NCI-H345 treated with DMSO at 0.1 percent for 48 hours (cell line): ENCODE results near the gene KDM6A.
A peak's percentile ranks its signal among the peaks of the same experiment; 100 is the strongest.
"Not testable (repeated sequence)": the region's sequence is repeated elsewhere in the genome, so short reads cannot be mapped to it uniquely, and the experiment has no call there.

Experiments
- DNase-seq: peaks from one replicate; lab custom pipeline; 2025; ENCODE audit not compliant: unreplicated experiment; lab: John Stamatoyannopoulos, UW

The KDM6A gene

GRCh38 chrX:45003085-45003484 lies 130.1 kb downstream of the KDM6A start:
- DNase-seq: no peak

GRCh38 chrX:45006002-45006800 lies 133.2 kb downstream of the KDM6A start:
- no peak for DNase-seq

- no peak for DNase-seq
Observed at GRCh38 chrX:45007598-45007997, 134.6 kb downstream of the KDM6A start.

- no peak for DNase-seq
Observed at GRCh38 chrX:45009371-45010000, 136.5 kb downstream of the KDM6A start.

- DNase-seq: no peak
Observed at GRCh38 chrX:45011131-45011530, 138.1 kb downstream of the KDM6A start.

GRCh38 chrX:45011597-45011996 lies 138.6 kb downstream of the KDM6A start:
- no peak for DNase-seq

GRCh38 chrX:45017946-45018345 lies 145.0 kb downstream of the KDM6A start:
- no peak for DNase-seq

GRCh38 chrX:45022150-45022549 lies 149.2 kb downstream of the KDM6A start:
- DNase-seq: no peak

GRCh38 chrX:45024501-45024900 lies 151.5 kb downstream of the KDM6A start:
- DNase-seq: no peak

- no peak for DNase-seq
Observed at GRCh38 chrX:45026036-45026435, 153.0 kb downstream of the KDM6A start.

GRCh38 chrX:45031830-45032378 lies 158.9 kb downstream of the KDM6A start:
- no peak for DNase-seq

- no peak for DNase-seq
Observed at GRCh38 chrX:45035071-45035470, 162.1 kb downstream of the KDM6A start.

GRCh38 chrX:45036161-45036560 lies 163.2 kb downstream of the KDM6A start:
- DNase-seq: no peak

- not testable (repeated sequence) for DNase-seq
Observed at GRCh38 chrX:45040137-45040536, 167.1 kb downstream of the KDM6A start.

GRCh38 chrX:45046417-45046816 lies 173.4 kb downstream of the KDM6A start:
- no peak for DNase-seq

- DNase-seq: no peak
Observed at GRCh38 chrX:45050558-45050957, 177.6 kb downstream of the KDM6A start.

- no peak for DNase-seq
Observed at GRCh38 chrX:45056428-45057145, 183.6 kb downstream of the KDM6A start.

- peak; percentile 27 for DNase-seq
Observed at GRCh38 chrX:45059906-45060305, 186.9 kb downstream of the KDM6A start.

- DNase-seq: no peak
Observed at GRCh38 chrX:45063319-45064095, 190.5 kb downstream of the KDM6A start.

GRCh38 chrX:45068569-45068968 lies 195.6 kb downstream of the KDM6A start:
- no peak for DNase-seq
